Activated CD4-positive, alpha-beta memory T cell treated with anti-CD3 and anti-CD28 coated beads for 36 hours (primary cell): ENCODE results near the gene SUMF2. TPM values are rescaled to one million over a fixed set of nuclear protein-coding genes. Genes with fewer than 3 reads are reported as not detected.
"Not testable (repeated sequence)": the region's sequence is repeated elsewhere in the genome, so short reads cannot be mapped to it uniquely, and the experiment has no call there.

Source experiments
- CTCF ChIA-PET: fragments of 350-600 bp; sonication (Branson Sonifier 250); formaldehyde crosslinking; loops from one replicate; lab custom pipeline; 2021; ENCODE audit warnings: antibody characterized with exemption, inconsistent platforms; lab: Charles Lee
- POLR2A ChIA-PET: fragments of 350-600 bp; sonication (Branson Sonifier 250); formaldehyde crosslinking; loops from one replicate; lab custom pipeline; 2021; ENCODE audit warnings: antibody characterized with exemption; lab: Charles Lee
- DNase-seq: peaks from one replicate; pipeline ENCODE4 v3.0.0-alpha.2; 2020
- H3K27ac Mint-ChIP-seq: one replicate; pipeline ENCODE4 v1.8.0; 2021; ENCODE audit warnings: mixed read lengths
- H3K27me3 Mint-ChIP-seq: one replicate; pipeline ENCODE4 v1.8.0; 2021; ENCODE audit warnings: mixed read lengths
- H3K36me3 Mint-ChIP-seq: one replicate; pipeline ENCODE4 v1.8.0; 2021; ENCODE audit warnings: mixed read lengths
- H3K4me1 Mint-ChIP-seq: one replicate; pipeline ENCODE4 v1.8.0; 2021; ENCODE audit warnings: low read depth, mixed read lengths
- H3K4me3 Mint-ChIP-seq: one replicate; pipeline ENCODE4 v1.8.0; 2021; ENCODE audit warnings: mild to moderate bottlenecking, mixed read lengths
- H3K9me3 Mint-ChIP-seq: one replicate; pipeline ENCODE4 v1.8.0; 2021; ENCODE audit warnings: mixed read lengths
- intact Hi-C: fragments of 100-400 bp; cut with micrococcal nuclease; formaldehyde crosslinking; loops from one replicate; pipeline ENCODE4 v1.15.1; 2023
- total RNA-seq, 2 experiments: library from RNA; stranded (reverse); gene quantifications; one replicate each; pipeline ENCODE4 v1.2.3, GENCODE V29; 2021

SUMF2 gene
- total RNA-seq, 2 experiments from 2014 or later, result 130 to 133 TPM

DNA sequence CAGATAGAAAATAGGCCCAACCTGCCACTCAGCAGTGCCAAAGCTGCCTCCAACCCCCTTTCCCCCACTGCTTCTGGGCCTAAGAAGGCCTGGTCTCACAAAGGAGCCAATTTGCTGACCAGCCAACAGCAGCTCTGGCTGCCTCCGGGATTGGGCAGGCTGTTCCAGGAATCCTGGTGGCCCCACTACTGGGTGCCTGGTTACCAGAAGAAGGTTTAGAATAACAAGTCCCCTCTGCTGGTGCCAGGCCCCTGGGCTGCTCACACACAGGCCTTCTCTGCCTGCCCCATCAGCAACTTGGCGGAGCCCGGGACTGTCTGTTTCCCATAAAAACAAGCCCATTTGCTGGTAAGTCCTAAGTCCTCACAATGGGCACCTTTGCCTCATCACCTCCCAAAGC, 27.5 kb downstream of the SUMF2 start:
- Mint-ChIP-seq H3K27ac (no peak overlapping the region), H3K4me3 (no peak overlapping the region), H3K27me3 (no peaks in the 10 kb centered on the region), H3K36me3 (peaks cover 7% of the 10 kb centered on the region), H3K4me1 (no peaks in the 10 kb centered on the region), H3K9me3 (no peaks in the 10 kb centered on the region)
- POLR2A ChIA-PET, result no interaction called here
- CTCF ChIA-PET, result interaction anchor here (1.0 to 2.5 kb wide), 2 partner anchors 14 to 17 kb away, joined by 3 to 9 read pairs; no protein-coding TSS in a partner anchor
- no peak for DNase-seq
- intact Hi-C loops, result no loop called here

DNA sequence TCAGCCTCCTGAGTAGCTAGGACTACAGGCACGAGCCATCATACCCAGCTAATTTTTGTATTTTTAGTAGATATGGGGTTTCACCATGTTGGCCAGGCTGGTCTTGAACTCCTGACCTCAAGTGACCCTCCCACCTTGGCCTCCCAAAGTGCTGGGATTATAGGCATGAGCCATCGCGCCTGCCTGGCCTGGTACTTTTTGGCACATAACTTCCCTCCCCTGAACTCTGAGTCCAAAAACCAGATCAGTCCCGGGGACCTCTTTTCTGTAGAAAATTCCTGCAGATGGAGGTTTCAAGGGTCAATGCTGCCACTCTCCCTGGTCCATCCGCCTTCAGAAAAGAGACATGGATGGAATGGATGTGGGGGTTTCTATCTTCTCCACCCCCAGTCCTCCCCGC, 28.3 kb downstream of the SUMF2 start:
- H3K36me3 Mint-ChIP-seq, H3K4me3 Mint-ChIP-seq, H3K27ac Mint-ChIP-seq, H3K27me3 Mint-ChIP-seq, H3K4me1 Mint-ChIP-seq, intact Hi-C loops, DNase-seq, H3K9me3 Mint-ChIP-seq: not testable (repeated sequence)
- ChIA-PET POLR2A (interaction anchor here (1.3 kb wide), 1 partner anchor 8 kb away, joined by 8 read pairs; no protein-coding TSS in a partner anchor), CTCF (interaction anchor here (1.0 to 2.5 kb wide), 2 partner anchors 15 to 18 kb away, joined by 3 to 9 read pairs; no protein-coding TSS in a partner anchor)

DNA sequence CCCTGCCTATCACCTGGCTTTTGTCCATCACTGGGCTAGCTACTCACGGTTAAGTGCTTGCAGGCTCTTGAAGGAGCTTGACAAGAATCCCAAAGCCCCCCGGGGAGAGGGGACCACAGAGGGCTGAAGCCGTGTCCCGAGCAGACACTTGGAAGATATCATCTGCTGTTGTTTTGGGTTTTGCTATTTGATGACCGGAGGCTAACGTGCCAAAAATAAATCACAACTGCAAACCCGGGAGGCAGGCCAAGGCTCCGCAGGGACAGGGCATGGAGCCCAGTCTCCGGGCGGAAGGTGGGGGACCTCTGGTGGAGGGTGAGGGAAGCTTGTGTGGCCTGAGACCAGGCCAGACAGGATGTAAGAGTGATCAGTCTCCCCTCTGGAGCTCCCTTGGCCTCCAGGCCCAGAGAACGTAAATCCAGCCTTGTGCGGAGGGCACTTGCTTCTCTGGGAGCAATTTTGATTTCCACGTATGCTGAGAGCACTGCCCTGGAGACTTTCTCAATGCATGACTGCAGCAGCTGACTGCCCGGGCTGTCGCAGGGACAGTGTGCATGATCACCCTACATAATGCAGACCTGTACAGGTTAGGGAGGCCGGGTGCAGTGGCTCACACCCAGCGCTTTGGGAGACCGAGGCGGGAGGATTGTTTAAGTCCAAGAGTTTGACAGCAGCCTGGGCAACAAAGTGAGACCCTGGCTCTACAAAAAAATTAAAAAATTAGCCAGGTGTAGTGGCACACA, 28.9 kb downstream of the SUMF2 start, which contains the start of gene PHKG1:
Gene PHKG1 (minus strand): TSS at position 164 of the 743 bp plus-strand sequence. CDS start 4,011 bp downstream, outside the sequence.
- intact Hi-C loops, result no loop called here
- POLR2A ChIA-PET, result interaction anchor here (1.3 kb wide), 1 partner anchor 9 kb away, joined by 8 read pairs; no protein-coding TSS in a partner anchor
- no peak within 1 kb of the TSS for H3K4me3 Mint-ChIP-seq
- no peaks in the 10 kb centered on the region for H3K4me1 Mint-ChIP-seq
- DNase-seq, result no peak
- H3K9me3 Mint-ChIP-seq, result no peaks in the 10 kb centered on the region
- no peaks in the 10 kb centered on the region for H3K27me3 Mint-ChIP-seq
- no peak within 1 kb of the TSS for H3K27ac Mint-ChIP-seq
- CTCF ChIA-PET, result interaction anchor here (2.5 kb wide), 1 partner anchor 19 kb away, joined by 9 read pairs; no protein-coding TSS in a partner anchor
- H3K36me3 Mint-ChIP-seq, result peaks cover 4% of the 10 kb centered on the region

DNA sequence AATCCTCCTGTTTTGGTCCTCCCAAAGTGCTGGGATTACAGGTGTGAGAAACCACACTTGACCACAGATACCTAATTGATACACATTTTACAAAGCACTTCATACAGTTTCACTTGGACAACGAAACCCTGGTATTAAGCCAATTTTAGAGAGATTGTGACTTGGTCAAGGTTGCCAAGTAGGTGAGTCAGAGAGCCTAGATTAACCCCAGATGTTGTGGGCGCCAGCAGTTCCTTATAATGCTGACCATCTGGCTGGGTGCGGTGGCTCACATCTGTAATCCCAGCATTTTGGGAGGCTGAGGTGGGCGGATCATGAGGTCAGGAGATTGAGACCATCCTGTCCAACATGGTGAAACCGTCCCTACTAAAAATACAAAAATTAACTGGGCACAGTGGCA, 33.6 kb downstream of the SUMF2 start:
- ChIA-PET CTCF (no interaction called here), POLR2A (no interaction called here)
- Mint-ChIP-seq H3K36me3 (peaks cover 21% of the 10 kb centered on the region), H3K4me3 (no peak overlapping the region), H3K4me1 (no peaks in the 10 kb centered on the region), H3K27me3 (no peaks in the 10 kb centered on the region), H3K9me3 (no peaks in the 10 kb centered on the region), H3K27ac (no peak overlapping the region)
- DNase-seq, result no peak
- intact Hi-C loops, result no loop called here

DNA sequence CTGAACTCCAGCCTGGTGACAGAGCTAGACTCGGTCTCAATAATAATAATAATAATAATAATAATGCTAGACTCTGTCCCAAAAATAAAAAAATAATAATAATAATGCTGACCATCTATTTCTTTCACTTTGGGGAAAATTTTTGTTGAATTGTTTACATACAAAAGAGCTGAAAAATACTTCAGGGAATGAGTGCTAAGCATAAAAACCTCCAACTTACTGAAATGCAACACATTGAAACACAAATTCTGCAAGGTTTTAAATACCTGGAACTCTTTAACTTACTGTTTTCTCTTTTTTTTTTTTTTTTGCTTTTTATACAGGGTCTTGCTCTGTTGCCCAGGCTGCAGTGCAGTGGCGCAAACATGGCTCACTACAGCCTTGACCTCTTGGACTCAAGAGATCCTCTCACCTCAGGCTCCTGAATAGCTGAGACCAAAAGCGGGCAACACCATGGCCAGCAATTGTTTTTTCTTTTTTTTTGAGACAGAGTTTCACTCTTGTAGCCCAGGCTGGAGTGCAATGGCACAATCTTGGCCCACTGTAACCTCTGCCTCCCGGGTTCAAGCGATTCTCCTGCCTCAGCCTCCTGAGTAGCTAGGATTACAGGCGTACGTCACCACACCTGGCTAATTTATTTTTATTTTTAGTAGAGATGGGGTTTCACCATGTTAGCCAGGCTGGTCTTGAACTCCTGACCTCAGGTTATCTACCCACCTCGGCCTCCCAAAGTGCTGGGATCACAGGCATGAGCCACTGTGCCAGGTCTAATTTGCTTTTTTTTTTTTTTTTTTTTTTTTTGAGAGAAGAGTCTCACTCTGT, 34.3 kb downstream of the SUMF2 start:
- DNase-seq, H3K27ac Mint-ChIP-seq, intact Hi-C loops, H3K9me3 Mint-ChIP-seq, H3K4me3 Mint-ChIP-seq, H3K4me1 Mint-ChIP-seq, H3K27me3 Mint-ChIP-seq: not testable (repeated sequence)
- H3K36me3 Mint-ChIP-seq, result peaks cover 24% of the 10 kb centered on the region
- ChIA-PET CTCF (interaction anchor here (1.3 kb wide), 1 partner anchor 24 kb away, joined by 4 read pairs; no protein-coding TSS in a partner anchor), POLR2A (interaction anchor here (0.7 kb wide), 1 partner anchor 61 kb away, joined by 3 read pairs; no protein-coding TSS in a partner anchor)

DNA sequence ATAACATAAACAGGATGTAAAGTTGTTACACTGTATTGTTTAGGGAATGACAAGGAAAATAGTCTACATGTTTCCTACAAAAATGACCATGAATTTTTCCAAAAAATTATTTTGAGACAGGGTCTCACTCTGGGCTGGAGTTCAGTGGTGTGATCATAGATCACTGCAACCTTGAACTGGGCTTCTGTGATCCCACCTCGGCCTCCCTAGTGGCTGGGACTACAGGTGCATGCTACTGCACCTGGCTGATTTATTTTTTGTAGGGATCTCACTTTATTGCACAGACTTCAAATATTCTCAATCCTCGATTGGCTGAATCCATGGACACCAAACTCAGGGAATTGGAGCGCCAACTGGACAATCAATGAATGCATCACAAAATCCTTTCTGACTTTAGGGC, 35.6 kb downstream of the SUMF2 start:
- no peak for DNase-seq
- POLR2A ChIA-PET, result no interaction called here
- Mint-ChIP-seq H3K4me1 (peaks cover 5% of the 10 kb centered on the region), H3K4me3 (no peak overlapping the region), H3K27me3 (no peaks in the 10 kb centered on the region), H3K9me3 (no peaks in the 10 kb centered on the region), H3K36me3 (peaks cover 29% of the 10 kb centered on the region), H3K27ac (no peak overlapping the region)
- CTCF ChIA-PET, result no interaction called here
- intact Hi-C loops, result no loop called here

DNA sequence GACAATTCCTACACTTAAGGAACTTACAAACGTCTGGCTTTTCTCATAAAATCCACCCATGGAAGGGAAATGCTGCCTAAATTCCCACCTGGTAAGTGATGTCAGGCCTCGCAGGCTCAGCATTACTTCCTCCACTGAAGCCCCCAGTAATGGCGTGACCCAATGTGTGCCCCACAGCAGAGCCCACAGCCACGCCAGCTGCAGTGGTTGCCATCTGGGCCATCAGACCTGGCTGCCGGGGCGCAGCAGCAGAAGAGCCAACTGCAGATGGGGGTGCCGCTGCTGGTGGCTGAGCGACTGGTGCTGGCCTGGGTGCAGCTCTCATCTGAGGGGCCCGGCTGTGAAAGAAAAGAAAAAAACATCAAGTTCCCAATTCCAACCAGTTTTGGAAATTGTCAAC, 40.1 kb downstream of the SUMF2 start:
- CTCF ChIA-PET, result interaction anchor here (0.6 kb wide), 1 partner anchor 108 kb away, joined by 3 read pairs; no protein-coding TSS in a partner anchor
- POLR2A ChIA-PET, result interaction anchor here (0.8 kb wide), 1 partner anchor 31 kb away, joined by 5 read pairs; no protein-coding TSS in a partner anchor

DNA sequence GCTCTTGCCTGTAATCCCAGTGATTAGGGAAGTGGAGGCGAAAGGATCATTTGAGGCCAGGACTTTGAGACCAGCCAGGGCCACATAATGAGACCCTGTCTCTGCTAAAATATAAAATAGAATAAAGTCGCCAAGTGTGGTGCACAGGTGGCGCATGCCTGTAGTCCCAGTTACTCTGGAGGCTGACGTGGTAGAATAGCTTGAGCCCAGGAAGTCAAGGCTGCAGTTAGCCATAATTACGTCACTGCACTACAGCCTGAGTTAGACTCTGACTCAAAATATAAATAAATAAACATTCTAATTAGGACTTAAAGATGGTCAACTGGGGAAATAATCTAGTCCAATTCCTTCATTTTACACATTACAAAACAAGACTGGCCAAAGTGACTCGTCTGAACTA, 41.4 kb downstream of the SUMF2 start:
- intact Hi-C loops, result loop anchor here (5.0 kb wide), 1 partner anchor 533 kb away; the partner anchor contains the start of gene VOPP1
- POLR2A ChIA-PET, result interaction anchor here (1.2 to 2.3 kb wide), 3 partner anchors 41 to 740 kb away, joined by 4 to 12 read pairs (median 5); partner anchors contain the start of genes CCT6A and PSPH

More for the DNA sequence above, 40.1 kb downstream of the SUMF2 start:
- intact Hi-C loops, H3K9me3 Mint-ChIP-seq, H3K27me3 Mint-ChIP-seq, DNase-seq, H3K27ac Mint-ChIP-seq: not testable (repeated sequence)
- Mint-ChIP-seq H3K4me1 (peaks cover 27% of the 10 kb centered on the region), H3K36me3 (peaks cover 45% of the 10 kb centered on the region), H3K4me3 (peak overlapping the region; percentile 20)

DNA sequence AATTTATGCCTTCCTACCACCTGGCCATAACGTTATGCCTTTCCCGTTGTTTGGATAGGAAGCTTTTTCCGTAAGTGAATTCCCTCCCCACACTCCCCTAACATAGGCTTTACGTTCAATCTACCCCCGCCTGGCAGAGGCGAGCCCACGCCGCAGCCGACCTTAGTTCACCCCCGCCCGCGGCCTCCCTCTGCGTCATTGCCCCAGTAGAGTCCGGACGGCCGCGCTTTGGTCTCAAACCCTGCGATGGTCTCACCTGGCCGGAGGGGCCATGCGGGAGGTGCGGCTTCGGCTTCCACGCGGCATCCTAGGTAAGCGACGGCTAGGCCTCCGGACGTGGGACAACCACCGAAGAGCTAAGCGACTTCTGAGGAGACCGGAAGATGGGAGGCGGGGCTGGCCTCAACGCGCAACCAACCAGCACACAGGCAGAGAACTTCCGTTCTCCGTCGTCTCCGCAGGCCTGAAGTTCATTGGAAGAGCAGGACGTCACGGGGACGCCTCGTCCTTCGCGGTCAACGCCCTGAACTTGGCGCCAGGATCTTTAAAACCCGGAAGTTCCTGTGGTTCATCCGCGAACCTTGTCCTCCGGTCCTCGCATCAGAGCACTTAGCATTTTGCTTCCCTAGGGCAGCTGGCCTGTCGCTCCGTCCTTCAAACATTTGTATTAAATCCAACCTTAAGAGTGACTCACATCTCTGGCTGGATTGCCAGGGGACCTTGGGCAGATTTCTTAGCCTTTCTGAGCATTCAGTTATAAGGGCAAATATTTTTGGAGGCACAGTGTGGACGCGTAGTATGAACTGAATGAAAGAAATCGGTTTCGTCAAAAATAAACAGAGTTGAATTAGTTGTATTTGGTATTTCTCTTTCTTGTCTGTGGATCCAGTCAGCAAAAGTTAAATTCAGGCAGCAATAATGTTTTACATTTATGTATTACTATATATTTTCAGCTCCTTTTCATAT, 42.3 kb downstream of the SUMF2 start, which contains the start of gene CHCHD2:
Gene CHCHD2 (minus strand): TSS at position 369 of the 966 bp plus-strand sequence. CDS start 63 bp downstream, at position 306.
- H3K9me3 Mint-ChIP-seq, result no peaks in the 10 kb centered on the region
- DNase-seq, result peak; percentile 97
- H3K4me3 Mint-ChIP-seq, result peak within 1 kb of the TSS; percentile 97
- ChIA-PET CTCF (interaction anchor here (0.5 to 3.0 kb wide), 4 partner anchors 32 to 798 kb away, joined by 3 to 11 read pairs (median 5); no protein-coding TSS in a partner anchor), POLR2A (interaction anchor here (0.7 to 2.3 kb wide), 4 partner anchors 42 to 1347 kb away, joined by 3 to 12 read pairs (median 4); partner anchors contain the start of genes CCT6A, PSPH and SEC61G)
- peaks cover 30% of the 10 kb centered on the region for H3K4me1 Mint-ChIP-seq
- H3K27me3 Mint-ChIP-seq, result no peaks in the 10 kb centered on the region
- peaks cover 30% of the 10 kb centered on the region for H3K36me3 Mint-ChIP-seq
- peak within 1 kb of the TSS; percentile 94 for H3K27ac Mint-ChIP-seq
- intact Hi-C loops, result loop anchor here (1.0 to 5.0 kb wide), 6 partner anchors 42 to 1348 kb away; partner anchors contain the start of genes CCT6A, MRPS17, PSPH and SEC61G

More for the DNA sequence above, 41.4 kb downstream of the SUMF2 start:
- Mint-ChIP-seq H3K4me1 (peaks cover 29% of the 10 kb centered on the region), H3K36me3 (peaks cover 39% of the 10 kb centered on the region), H3K27me3 (no peaks in the 10 kb centered on the region), H3K27ac (peak overlapping the region; percentile 94), H3K9me3 (no peaks in the 10 kb centered on the region), H3K4me3 (peak overlapping the region; percentile 97)
- CTCF ChIA-PET, result interaction anchor here (3.0 kb wide), 1 partner anchor 31 kb away, joined by 11 read pairs; no protein-coding TSS in a partner anchor
- DNase-seq, result peak; percentile 50

DNA sequence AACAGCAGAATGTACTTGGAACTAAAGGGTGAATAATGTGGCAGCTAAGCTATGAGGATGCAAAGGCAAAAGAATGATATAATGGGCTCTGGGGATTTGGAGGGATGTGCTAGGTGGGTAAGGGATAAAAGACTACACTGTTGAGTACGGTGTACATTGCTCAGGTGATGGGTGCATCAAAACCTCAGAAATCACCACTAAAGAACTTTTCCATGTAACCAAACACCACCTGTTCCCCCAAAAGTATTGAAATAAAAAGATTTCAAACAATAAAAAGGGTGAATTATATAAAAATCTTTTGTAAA, 43.8 kb downstream of the SUMF2 start:
- POLR2A ChIA-PET, result no interaction called here
- peak overlapping the region; percentile 63 for H3K27ac Mint-ChIP-seq
- CTCF ChIA-PET, result interaction anchor here (0.8 kb wide), 1 partner anchor 466 kb away, joined by 7 read pairs; no protein-coding TSS in a partner anchor

More for the DNA sequence above, 43.8 kb downstream of the SUMF2 start:
- no peak for DNase-seq
- Mint-ChIP-seq H3K9me3 (no peaks in the 10 kb centered on the region), H3K27me3 (no peaks in the 10 kb centered on the region), H3K4me1 (peaks cover 30% of the 10 kb centered on the region), H3K36me3 (peaks cover 25% of the 10 kb centered on the region), H3K4me3 (peak overlapping the region; percentile 97)
- intact Hi-C loops, result loop anchor here (2.0 to 5.0 kb wide), 2 partner anchors 536 to 1349 kb away; partner anchors contain the start of genes SEC61G and VOPP1
